ENCODE results near the gene KCNQ2.

KCNQ2 gene

GRCh38 chr20:63494420-63495166 lies 22.1 kb upstream of the KCNQ2 start:
- no peak for TF ChIP-seq CTCF (conservative IDR thresholded peaks at IDR 0.05; ENCODE audit: control insufficient read depth, insufficient read depth, low read depth, low read length)
- no peak overlapping the region for H3K4me3 ChIP-seq (ENCODE audit: control insufficient read depth, low read depth, low read length)
- no peak for DNase-seq (ENCODE audit: low read depth)

GRCh38 chr20:63494084-63494419 lies 21.6 kb upstream of the KCNQ2 start:
- H3K4me3 ChIP-seq (ENCODE audit: control insufficient read depth, low read depth, low read length): no peak overlapping the region
- no peak for TF ChIP-seq CTCF (conservative IDR thresholded peaks at IDR 0.05; ENCODE audit: control insufficient read depth, insufficient read depth, low read depth, low read length)
- no peak for DNase-seq (ENCODE audit: low read depth)

GRCh38 chr20:63493563-63494020 lies 21.1 kb upstream of the KCNQ2 start:
- TF ChIP-seq CTCF (conservative IDR thresholded peaks at IDR 0.05; ENCODE audit: control insufficient read depth, insufficient read depth, low read depth, low read length): no peak
- DNase-seq (ENCODE audit: low read depth): no peak
- no peak overlapping the region for H3K4me3 ChIP-seq (ENCODE audit: control insufficient read depth, low read depth, low read length)

- no peak for TF ChIP-seq CTCF (conservative IDR thresholded peaks at IDR 0.05; ENCODE audit: control insufficient read depth, insufficient read depth, low read depth, low read length)
- H3K4me3 ChIP-seq (ENCODE audit: control insufficient read depth, low read depth, low read length): no peak overlapping the region
- no peak for DNase-seq (ENCODE audit: low read depth)
These were observed 20.5 kb upstream of the KCNQ2 start for GRCh38 chr20:63492982-63493381.

GRCh38 chr20:63492518-63492917 lies 20.1 kb upstream of the KCNQ2 start:
- no peak overlapping the region for H3K4me3 ChIP-seq (ENCODE audit: control insufficient read depth, low read depth, low read length)
- DNase-seq (ENCODE audit: low read depth): no peak
- TF ChIP-seq CTCF (conservative IDR thresholded peaks at IDR 0.05; ENCODE audit: control insufficient read depth, insufficient read depth, low read depth, low read length): no peak

- DNase-seq (ENCODE audit: low read depth): no peak
- no peak for TF ChIP-seq CTCF (conservative IDR thresholded peaks at IDR 0.05; ENCODE audit: control insufficient read depth, insufficient read depth, low read depth, low read length)
- no peak overlapping the region for H3K4me3 ChIP-seq (ENCODE audit: control insufficient read depth, low read depth, low read length)
These were observed 19.3 kb upstream of the KCNQ2 start for GRCh38 chr20:63491635-63492230.

All from fibroblast of mammary gland (primary cell).